ENCODE data around the gene FRY.

The FRY gene

DNA sequence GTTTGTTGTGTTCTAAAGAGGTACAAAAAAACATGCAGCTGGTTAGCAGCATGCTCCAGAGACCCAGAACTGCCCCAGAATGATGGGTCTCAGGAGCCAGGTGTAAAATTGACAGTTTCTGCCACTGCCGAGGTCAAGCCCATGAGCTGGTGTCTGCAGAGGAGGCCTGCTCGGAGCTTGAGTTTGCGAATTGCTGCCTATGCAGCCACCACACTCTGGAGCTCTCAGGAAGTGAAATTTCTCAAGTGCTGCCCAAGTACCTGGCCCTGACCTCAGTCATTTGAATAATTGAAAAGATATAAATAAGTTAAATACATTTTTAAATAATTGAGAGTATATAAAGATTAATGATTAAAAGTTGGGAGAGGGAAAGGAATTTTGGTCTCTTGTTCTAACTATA lies 217.2 kb downstream of the FRY start:
- H3K4me3 ChIP-seq (ENCODE audit: low read depth, low read length) = no peak overlapping the region
- H3K36me3 ChIP-seq (replicated peaks) = no peaks in the 10 kb centered on the region
- in situ Hi-C loops (cut with HindIII; ENCODE audit: low pct_ligation_motif_present, low sequenced_read_pairs) = no loop called here
- DNase-seq = no peak
- TF ChIP-seq, protein P1, sequence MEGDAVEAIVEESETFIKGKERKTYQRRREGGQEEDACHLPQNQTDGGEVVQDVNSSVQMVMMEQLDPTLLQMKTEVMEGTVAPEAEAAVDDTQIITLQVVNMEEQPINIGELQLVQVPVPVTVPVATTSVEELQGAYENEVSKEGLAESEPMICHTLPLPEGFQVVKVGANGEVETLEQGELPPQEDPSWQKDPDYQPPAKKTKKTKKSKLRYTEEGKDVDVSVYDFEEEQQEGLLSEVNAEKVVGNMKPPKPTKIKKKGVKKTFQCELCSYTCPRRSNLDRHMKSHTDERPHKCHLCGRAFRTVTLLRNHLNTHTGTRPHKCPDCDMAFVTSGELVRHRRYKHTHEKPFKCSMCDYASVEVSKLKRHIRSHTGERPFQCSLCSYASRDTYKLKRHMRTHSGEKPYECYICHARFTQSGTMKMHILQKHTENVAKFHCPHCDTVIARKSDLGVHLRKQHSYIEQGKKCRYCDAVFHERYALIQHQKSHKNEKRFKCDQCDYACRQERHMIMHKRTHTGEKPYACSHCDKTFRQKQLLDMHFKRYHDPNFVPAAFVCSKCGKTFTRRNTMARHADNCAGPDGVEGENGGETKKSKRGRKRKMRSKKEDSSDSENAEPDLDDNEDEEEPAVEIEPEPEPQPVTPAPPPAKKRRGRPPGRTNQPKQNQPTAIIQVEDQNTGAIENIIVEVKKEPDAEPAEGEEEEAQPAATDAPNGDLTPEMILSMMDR (IDR thresholded peaks at IDR 0.05; ENCODE audit: low read depth, low read length, missing control alignments) = no peak
- no peak overlapping the region for H3K27ac ChIP-seq
- H3K27me3 ChIP-seq (replicated peaks) = no peaks in the 10 kb centered on the region

DNA sequence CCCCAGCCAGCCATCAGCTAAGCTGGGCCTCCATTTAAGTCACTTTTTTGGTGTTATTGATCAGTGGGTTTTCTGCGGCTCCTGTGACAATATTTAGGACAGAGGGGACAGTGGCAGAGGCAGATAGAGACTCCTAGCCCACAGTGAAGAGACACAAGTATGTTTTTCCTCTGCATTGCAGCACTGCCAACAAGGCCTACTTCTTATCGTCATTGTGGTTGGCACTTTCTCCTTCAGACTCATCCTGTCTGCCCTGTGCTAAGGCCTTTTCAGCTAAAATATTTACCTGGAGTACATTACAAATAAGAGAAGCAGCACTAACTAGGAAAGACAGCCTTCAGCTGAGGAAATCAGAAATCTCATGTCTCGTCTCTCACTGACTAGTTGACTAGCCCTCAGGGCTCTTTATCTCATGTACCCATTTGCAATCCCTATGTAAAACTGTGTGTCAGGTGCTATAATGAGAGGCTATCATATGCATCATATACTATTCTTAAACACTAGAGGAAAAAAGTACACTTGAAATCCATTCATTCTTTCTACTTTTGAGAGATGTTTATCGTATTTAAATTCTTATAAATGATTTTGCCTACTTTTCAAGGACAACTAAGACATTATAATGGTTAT lies 221.4 kb downstream of the FRY start:
- DNase-seq = no peak
- in situ Hi-C loops (cut with HindIII; ENCODE audit: low pct_ligation_motif_present, low sequenced_read_pairs) = no loop called here
- no peak overlapping the region for H3K4me3 ChIP-seq (ENCODE audit: low read depth, low read length)
- H3K27me3 ChIP-seq (replicated peaks) = no peaks in the 10 kb centered on the region
- H3K36me3 ChIP-seq (replicated peaks) = no peaks in the 10 kb centered on the region
- no peak overlapping the region for H3K27ac ChIP-seq
- TF ChIP-seq, protein P1 (IDR thresholded peaks at IDR 0.05; ENCODE audit: low read depth, low read length, missing control alignments) = no peak

DNA sequence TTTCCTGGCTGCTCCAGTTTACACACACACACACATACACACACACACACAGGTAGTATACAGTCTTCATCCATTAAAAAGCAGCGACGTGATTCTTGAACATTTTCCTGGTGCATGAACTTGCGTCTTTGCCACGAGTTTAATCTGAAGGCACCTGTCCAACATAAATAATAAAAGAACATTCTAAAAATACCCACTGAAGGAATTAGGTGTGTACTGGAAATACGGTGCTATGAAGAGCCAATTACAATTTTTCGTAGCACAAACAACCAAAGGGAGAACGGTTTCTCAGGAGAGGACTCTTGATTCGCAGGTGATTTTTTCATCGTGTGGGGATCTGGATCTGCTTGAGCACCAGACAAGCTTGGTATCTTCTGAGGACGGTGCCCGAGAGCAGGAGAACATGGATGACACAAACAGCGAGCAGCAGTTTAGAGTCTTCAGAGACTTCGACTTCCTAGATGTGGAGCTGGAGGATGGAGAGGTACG lies 222.4 kb downstream of the FRY start:
- no peak for DNase-seq
- TF ChIP-seq, protein P1 (IDR thresholded peaks at IDR 0.05; ENCODE audit: low read depth, low read length, missing control alignments) = no peak
- in situ Hi-C loops (cut with HindIII; ENCODE audit: low pct_ligation_motif_present, low sequenced_read_pairs) = no loop called here
- no peaks in the 10 kb centered on the region for H3K27me3 ChIP-seq (replicated peaks)
- H3K36me3 ChIP-seq (replicated peaks) = no peaks in the 10 kb centered on the region
- no peak overlapping the region for H3K27ac ChIP-seq
- no peak overlapping the region for H3K4me3 ChIP-seq (ENCODE audit: low read depth, low read length)

DNA sequence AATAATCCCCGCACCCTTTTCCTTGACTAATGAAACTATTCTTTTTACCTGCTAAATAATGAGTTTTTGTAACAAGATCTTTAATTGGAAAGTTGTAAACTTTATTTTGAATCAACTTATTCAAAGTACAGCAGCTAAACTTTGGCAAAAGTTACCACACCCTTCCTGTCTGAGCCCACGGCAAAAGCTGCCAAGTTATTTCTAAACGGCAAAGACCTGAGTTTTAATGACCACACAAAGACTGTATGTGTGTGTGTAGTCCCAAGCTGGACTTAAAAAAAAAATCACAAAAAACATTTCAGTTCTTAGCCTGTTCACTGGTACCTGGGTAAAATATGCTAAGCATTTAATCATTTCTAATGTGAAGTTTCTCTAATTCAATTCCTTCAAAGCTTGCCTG lies 222.8 kb downstream of the FRY start:
- TF ChIP-seq, protein P1 (IDR thresholded peaks at IDR 0.05; ENCODE audit: low read depth, low read length, missing control alignments) = no peak
- H3K27me3 ChIP-seq (replicated peaks) = no peaks in the 10 kb centered on the region
- H3K36me3 ChIP-seq (replicated peaks) = no peaks in the 10 kb centered on the region
- H3K4me3 ChIP-seq (ENCODE audit: low read depth, low read length) = no peak overlapping the region
- no peak for DNase-seq
- in situ Hi-C loops (cut with HindIII; ENCODE audit: low pct_ligation_motif_present, low sequenced_read_pairs) = no loop called here
- no peak overlapping the region for H3K27ac ChIP-seq

DNA sequence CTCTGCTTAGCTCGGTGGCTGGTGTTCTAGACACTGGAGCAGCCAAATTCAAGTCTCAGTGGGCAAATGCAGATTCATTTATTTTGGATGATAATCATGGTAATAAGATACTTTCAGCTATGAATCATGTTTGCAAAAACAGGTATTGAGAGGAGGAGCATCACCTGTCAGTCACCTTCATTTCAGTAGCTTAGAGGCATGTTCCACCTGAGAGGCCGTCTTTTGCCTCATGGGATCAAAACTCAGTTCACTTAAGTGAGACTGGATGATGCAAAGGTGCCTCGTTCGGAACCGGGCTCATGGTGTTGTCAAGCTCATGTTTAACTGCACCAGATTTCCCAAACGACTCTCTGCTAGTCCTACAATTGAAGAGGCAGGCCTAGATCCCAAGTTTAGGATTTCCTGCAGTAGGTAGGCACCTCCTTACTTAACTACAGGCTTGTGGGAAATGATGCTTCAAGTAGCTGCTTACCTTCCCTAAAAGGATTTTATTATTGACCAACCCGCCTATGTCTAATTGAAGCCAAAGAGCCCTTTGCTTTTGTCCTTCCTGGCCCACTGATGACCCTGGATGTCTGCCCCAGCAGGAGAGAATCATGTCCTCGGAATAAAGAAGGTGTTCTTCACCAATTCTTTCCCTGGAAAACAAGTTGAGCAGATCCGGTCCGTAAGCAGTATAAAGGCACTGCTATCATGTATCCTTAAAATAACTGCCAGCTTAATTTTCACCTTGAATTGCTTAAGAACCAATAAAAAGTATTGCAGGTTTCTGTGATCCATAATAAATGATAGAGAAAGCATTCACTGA lies 223.5 kb downstream of the FRY start:
- TF ChIP-seq, protein P1 (IDR thresholded peaks at IDR 0.05; ENCODE audit: low read depth, low read length, missing control alignments) = no peak
- Histone ChIP-seq H3K27ac (no peak overlapping the region), H3K4me3 (ENCODE audit: low read depth, low read length) (no peak overlapping the region), H3K36me3 (replicated peaks) (no peaks in the 10 kb centered on the region), H3K27me3 (replicated peaks) (no peaks in the 10 kb centered on the region)
- in situ Hi-C loops (cut with HindIII; ENCODE audit: low pct_ligation_motif_present, low sequenced_read_pairs) = no loop called here
- DNase-seq = no peak
